NCI-H2107 (cell line): Measurements from ENCODE around the gene CD19.
"Not testable (repeated sequence)": the region's sequence is repeated elsewhere in the genome, so short reads cannot be mapped to it uniquely, and the experiment has no call there.

Experiments
- DNase-seq: peaks from one replicate; lab custom pipeline; 2025; lab: John Stamatoyannopoulos, UW

Gene CD19

GRCh38 chr16:28931801-28932225, at the start of gene CD19:
Gene CD19, plus strand, starts transcription at chr16:28931971. Its CDS starts 30 bp downstream, at chr16:28932001.
- DNase-seq = no peak

GRCh38 chr16:28882551-28883160, 49.1 kb upstream of the CD19 start:
- DNase-seq = no peak

- DNase-seq = no peak
Observed at GRCh38 chr16:28883221-28883996, 48.4 kb upstream of the CD19 start.

- DNase-seq = no peak
Observed at GRCh38 chr16:28884045-28884444, 47.7 kb upstream of the CD19 start.

- DNase-seq = no peak
Observed at GRCh38 chr16:28886945-28887344, 44.8 kb upstream of the CD19 start.

- not testable (repeated sequence) for DNase-seq
Observed at GRCh38 chr16:28890355-28890754, 41.4 kb upstream of the CD19 start.

- DNase-seq = no peak
Observed at GRCh38 chr16:28891964-28892890, 39.5 kb upstream of the CD19 start.

- DNase-seq = no peak
Observed at GRCh38 chr16:28893291-28893690, 38.5 kb upstream of the CD19 start.

- no peak for DNase-seq
Observed at GRCh38 chr16:28895609-28896008, 36.2 kb upstream of the CD19 start.

- DNase-seq = no peak
Observed at GRCh38 chr16:28897826-28898225, 33.9 kb upstream of the CD19 start.

GRCh38 chr16:28898266-28898665, 33.5 kb upstream of the CD19 start:
- no peak for DNase-seq

- no peak for DNase-seq
Observed at GRCh38 chr16:28898942-28899341, 32.8 kb upstream of the CD19 start.

- no peak for DNase-seq
Observed at GRCh38 chr16:28899882-28900590, 31.7 kb upstream of the CD19 start.

- no peak for DNase-seq
Observed at GRCh38 chr16:28900601-28901000, 31.2 kb upstream of the CD19 start.

GRCh38 chr16:28901862-28902261, 29.9 kb upstream of the CD19 start:
- DNase-seq = no peak

GRCh38 chr16:28902909-28903308, 28.9 kb upstream of the CD19 start:
- DNase-seq = no peak

GRCh38 chr16:28903344-28904042, 28.3 kb upstream of the CD19 start:
- DNase-seq = no peak

- DNase-seq = no peak
Observed at GRCh38 chr16:28904363-28904762, 27.4 kb upstream of the CD19 start.

GRCh38 chr16:28904828-28905227, 26.9 kb upstream of the CD19 start:
- DNase-seq = no peak

- DNase-seq = no peak
Observed at GRCh38 chr16:28905229-28905754, 26.5 kb upstream of the CD19 start.

- no peak for DNase-seq
Observed at GRCh38 chr16:28905800-28906372, 25.9 kb upstream of the CD19 start.
